H9 (cell line): ENCODE results near the gene ZNF358. TPM values are rescaled to one million over a fixed set of nuclear protein-coding genes. Genes with fewer than 3 reads are reported as not detected.

Experiments
- DNase-seq: peaks from one replicate; pipeline ENCODE4 v3.0.0-alpha.2; 2017
- H2AFZ ChIP-seq: one replicate; pipeline ENCODE4 v1.6.1; 2013; ENCODE audit warnings: mild to moderate bottlenecking, low read length, control low read depth, moderate library complexity
- H2AK5ac ChIP-seq: 2 replicates; pipeline ENCODE4 v1.6.1; 2013; ENCODE audit warnings: low read length, control low read depth, mixed read lengths; ENCODE audit not compliant: insufficient read length
- H2BK120ac ChIP-seq: one replicate; pipeline ENCODE4 v1.6.1; 2013; ENCODE audit warnings: low read depth, mild to moderate bottlenecking, low read length, control low read depth, inconsistent platforms; ENCODE audit not compliant: poor library complexity, severe bottlenecking
- H2BK12ac ChIP-seq: 2 replicates; pipeline ENCODE4 v1.6.1; 2013; ENCODE audit warnings: low read length, control low read depth, mixed read lengths, low read depth; ENCODE audit not compliant: insufficient read length
- H2BK15ac ChIP-seq: 2 replicates; pipeline ENCODE4 v1.6.1; 2013; ENCODE audit warnings: low read depth, low read length, control low read depth
- H2BK20ac ChIP-seq: one replicate; pipeline ENCODE4 v1.6.1; 2013; ENCODE audit warnings: low read depth, mild to moderate bottlenecking, low read length, control low read depth, inconsistent platforms; ENCODE audit not compliant: poor library complexity, severe bottlenecking
- H2BK5ac ChIP-seq: 2 replicates; pipeline ENCODE4 v1.6.1; 2013; ENCODE audit warnings: low read length, control low read depth, mixed read lengths; ENCODE audit not compliant: insufficient read length
- H3K14ac ChIP-seq: 2 replicates; pipeline ENCODE4 v1.6.1; 2013; ENCODE audit warnings: low read length, control low read depth; ENCODE audit not compliant: insufficient read depth
- H3K18ac ChIP-seq: 2 replicates; pipeline ENCODE4 v1.6.1; 2013; ENCODE audit warnings: low read depth, mild to moderate bottlenecking, mixed read lengths, low read length, control low read depth; ENCODE audit not compliant: insufficient read length
- H3K23ac ChIP-seq: 2 replicates; pipeline ENCODE4 v1.6.1; 2013; ENCODE audit warnings: low read length, control low read depth, mixed read lengths, low read depth; ENCODE audit not compliant: insufficient read length
- H3K23me2 ChIP-seq: 2 replicates; pipeline ENCODE4 v1.6.1; 2013; ENCODE audit warnings: low read depth, mild to moderate bottlenecking, mixed read lengths, low read length, control low read depth; ENCODE audit not compliant: insufficient read length, poor library complexity, severe bottlenecking
- H3K27ac ChIP-seq: 2 replicates; pipeline ENCODE4 v1.5.1; 2013; ENCODE audit warnings: low read length, control low read depth, mixed read lengths, low read depth; ENCODE audit not compliant: insufficient read length
- H3K27me3 ChIP-seq: 2 replicates; pipeline ENCODE4 v1.6.1; 2013; ENCODE audit warnings: low read length, control low read depth, inconsistent platforms; ENCODE audit not compliant: insufficient read depth
- H3K4ac ChIP-seq: 2 replicates; pipeline ENCODE4 v1.6.1; 2013; ENCODE audit warnings: low read depth, mild to moderate bottlenecking, control low read depth, inconsistent platforms, low read length, moderate library complexity
- H3K4me1 ChIP-seq: 2 replicates; pipeline ENCODE4 v1.6.1; 2013; ENCODE audit warnings: low read length, control low read depth, inconsistent platforms; ENCODE audit not compliant: insufficient read depth
- H3K4me2 ChIP-seq: 2 replicates; pipeline ENCODE4 v1.6.1; 2013; ENCODE audit warnings: low read length, control low read depth, mixed read lengths; ENCODE audit not compliant: insufficient read length, insufficient read depth
- H3K56ac ChIP-seq: 2 replicates; pipeline ENCODE4 v1.6.1; 2013; ENCODE audit warnings: low read depth, mild to moderate bottlenecking, mixed read lengths, low read length, control low read depth; ENCODE audit not compliant: insufficient read length
- H3K79me1 ChIP-seq: 2 replicates; pipeline ENCODE4 v1.6.1; 2013; ENCODE audit warnings: low read depth, mild to moderate bottlenecking, moderate library complexity, low read length, control low read depth, inconsistent platforms; ENCODE audit not compliant: insufficient read depth, poor library complexity, severe bottlenecking
- H3K79me2 ChIP-seq: 2 replicates; pipeline ENCODE4 v1.6.1; 2013; ENCODE audit warnings: low read length, control low read depth, inconsistent platforms; ENCODE audit not compliant: insufficient read depth
- H3K9ac ChIP-seq: 2 replicates; pipeline ENCODE4 v1.6.1; 2013; ENCODE audit warnings: low read length, control low read depth, mixed read lengths; ENCODE audit not compliant: insufficient read length; ENCODE audit errors: extremely low read depth
- H3K9me3 ChIP-seq: one replicate; pipeline ENCODE4 v1.6.1; 2013; ENCODE audit warnings: low read depth, low read length, inconsistent platforms; ENCODE audit not compliant: control insufficient read depth
- H3T11ph ChIP-seq: one replicate; pipeline ENCODE4 v1.6.1; 2013; ENCODE audit warnings: mild to moderate bottlenecking, low read length, control low read depth, inconsistent platforms
- H4K20me1 ChIP-seq: one replicate; pipeline ENCODE4 v1.6.1; 2013; ENCODE audit not compliant: control insufficient read depth, insufficient read length, insufficient read depth
- H4K5ac ChIP-seq: 2 replicates; pipeline ENCODE4 v1.6.1; 2013; ENCODE audit warnings: low read depth, mild to moderate bottlenecking, mixed read lengths, low read length, control low read depth; ENCODE audit not compliant: insufficient read length
- H4K8ac ChIP-seq: replicated peaks from 2 replicates; pipeline ENCODE4 v1.6.1; 2013; ENCODE audit warnings: low read length, control low read depth, mixed read lengths, low read depth; ENCODE audit not compliant: insufficient read length
- H4K91ac ChIP-seq: 2 replicates; pipeline ENCODE4 v1.6.1; 2013; ENCODE audit warnings: low read depth, mild to moderate bottlenecking, moderate library complexity, mixed read lengths, low read length, control low read depth; ENCODE audit not compliant: insufficient read length
- H3K27ac Mint-ChIP-seq, 3 experiments: 2 replicates in 2 of 3; 3 replicates in 1 of 3; pipeline ENCODE4 v1.8.0; 2020 to 2021; ENCODE audit warnings: mixed read lengths in 3 of 3, mild to moderate bottlenecking in 1 of 3, moderate library complexity in 1 of 3
- H3K27me3 Mint-ChIP-seq: 2 replicates; pipeline ENCODE4 v1.8.0; 2021; ENCODE audit warnings: low read depth, mild to moderate bottlenecking, moderate library complexity, mixed read lengths
- H3K36me3 Mint-ChIP-seq, 3 experiments: 2 replicates in 2 of 3; 3 replicates in 1 of 3; pipeline ENCODE4 v1.8.0; 2020 to 2021; ENCODE audit warnings: low read depth in 3 of 3, mixed read lengths in 3 of 3; ENCODE audit not compliant: insufficient read depth in 1 of 3
- H3K4me1 Mint-ChIP-seq, 2 experiments: 2 replicates each; pipeline ENCODE4 v1.8.0; 2020; ENCODE audit warnings: mixed read lengths in 2 of 2
- H3K4me3 Mint-ChIP-seq, 2 experiments: 2 replicates in 1 of 2; 3 replicates in 1 of 2; pipeline ENCODE4 v1.8.0; 2020 to 2021; ENCODE audit warnings: mild to moderate bottlenecking in 2 of 2, mixed read lengths in 2 of 2, moderate library complexity in 1 of 2
- H3K9me3 Mint-ChIP-seq, 2 experiments: 2 replicates in 1 of 2; 3 replicates in 1 of 2; pipeline ENCODE4 v1.8.0; 2020; ENCODE audit warnings: mild to moderate bottlenecking in 2 of 2, mixed read lengths in 2 of 2, moderate library complexity in 1 of 2
- CTCF ChIP-seq: fragments of 200-600 bp; sonication (generic); conservative IDR thresholded peaks from 3 replicates; pipeline ENCODE4 v1.8.0; 2021; ENCODE audit warnings: antibody characterized with exemption, mild to moderate bottlenecking
- WGBS: extraction: QIAGEN DNeasy Blood & Tissue Kit; methylation state at CpG from one replicate; pipeline ENCODE4 v1.1.7; 2013; ENCODE audit warnings: missing lambda C conversion rate, low lambda C conversion rate, mixed read lengths; ENCODE audit not compliant: insufficient read length; ENCODE audit errors: extremely low coverage; 5-methylcytosine and 5-hydroxymethylcytosine counted together
- total RNA-seq: library from RNA; stranded (reverse); gene quantifications from 2 replicates; pipeline ENCODE4 v1.2.1, GENCODE V29; 2021

The ZNF358 gene
- total RNA-seq, 1 experiment from 2014 or later, result 40.5 TPM

GRCh38 chr19:7549429-7550148 is 33.7 kb downstream of the ZNF358 start:
- Histone ChIP-seq H2BK120ac (no peak overlapping the region), H3K9ac (no peak overlapping the region), H4K20me1 (no peaks in the 10 kb centered on the region), H3K18ac (no peak overlapping the region), H3K23ac (no peak overlapping the region), H4K5ac (no peak overlapping the region), H3K4ac (no peak overlapping the region), H3K27me3 (no peaks in the 10 kb centered on the region), H3K56ac (no peak overlapping the region), H2BK20ac (no peak overlapping the region), H3K79me2 (no peaks in the 10 kb centered on the region), H3T11ph (no peak overlapping the region), H3K9me3 (no peaks in the 10 kb centered on the region), H4K91ac (no peak overlapping the region), H4K8ac (no peak overlapping the region), H2AFZ (no peak overlapping the region), H2BK5ac (no peak overlapping the region), H2BK15ac (no peak overlapping the region), H3K4me2 (no peak overlapping the region), H2BK12ac (no peak overlapping the region), H3K79me1 (no peaks in the 10 kb centered on the region), H3K23me2 (no peaks in the 10 kb centered on the region), H2AK5ac (no peak overlapping the region), H3K27ac (no peak overlapping the region), H3K4me1 (no peaks in the 10 kb centered on the region), H3K14ac (no peak overlapping the region)
- Mint-ChIP-seq H3K4me3 (no peak overlapping the region), H3K4me1 (peaks cover 7 to 8% of the 10 kb centered on the region in 2 experiments; a peak in 3 of 4 replicates), H3K27ac (peak overlapping the region in 1 of 3 experiments; percentile 70; a peak in 1 of 7 replicates), H3K9me3 (no peaks in the 10 kb centered on the region; a peak in 1 of 5 replicates), H3K36me3 (peaks cover 5 to 32% (median 15%) of the 10 kb centered on the region in 3 experiments; a peak in 5 of 7 replicates), H3K27me3 (no peaks in the 10 kb centered on the region)
- no peak for DNase-seq
- no CpG with 5 or more reads among the region's 36 CpGs for WGBS
- no peak for TF ChIP-seq CTCF
